SU-DHL-6 (cell line): ENCODE results near the gene TUBGCP4.
"Not testable (repeated sequence)": the region's sequence is repeated elsewhere in the genome, so short reads cannot be mapped to it uniquely, and the experiment has no call there.

Source experiments
- H2AFZ ChIP-seq: fragments of 200-600 bp; sonication (generic); 2 replicates; pipeline ENCODE4 v1.6.1; 2014; ENCODE audit warnings: low read depth, mild to moderate bottlenecking, moderate library complexity, mixed read lengths, antibody characterized with exemption, low read length; ENCODE audit not compliant: severe bottlenecking
- H3F3A ChIP-seq: fragments of 200-600 bp; shearing (Covaris generic); 2 replicates; pipeline ENCODE4 v1.6.0; 2016; ENCODE audit warnings: antibody characterized with exemption, mild to moderate bottlenecking; ENCODE audit not compliant: insufficient read depth
- H3K27ac ChIP-seq: fragments of 200-600 bp; sonication (generic); 2 replicates; pipeline ENCODE4 v1.5.1; 2016; ENCODE audit warnings: low read depth, mild to moderate bottlenecking, low read length, moderate library complexity, mixed read lengths
- H3K27me3 ChIP-seq: fragments of 200-600 bp; sonication (generic), shearing (Covaris generic); 2 replicates; pipeline ENCODE4 v1.6.0; 2014; ENCODE audit warnings: mild to moderate bottlenecking, low read length
- H3K36me3 ChIP-seq: fragments of 200-600 bp; sonication (generic); 2 replicates; pipeline ENCODE4 v1.6.1; 2014; ENCODE audit warnings: mild to moderate bottlenecking, low read length, mixed read lengths
- H3K4me2 ChIP-seq: fragments of 300-600, 200-600 bp; shearing (Covaris generic), sonication (generic); 2 replicates; pipeline ENCODE4 v1.6.0; 2014; ENCODE audit warnings: low read length, low read depth, mild to moderate bottlenecking; ENCODE audit not compliant: poor library complexity, severe bottlenecking
- H3K4me3 ChIP-seq: fragments of 200-600 bp; sonication (generic); 2 replicates; pipeline ENCODE4 v1.5.1; 2014; ENCODE audit warnings: antibody characterized with exemption, low read length, mild to moderate bottlenecking, mixed read lengths; ENCODE audit not compliant: insufficient read depth, poor library complexity, severe bottlenecking
- H3K79me2 ChIP-seq: fragments of 200-600 bp; sonication (generic); 2 replicates; pipeline ENCODE4 v1.6.1; 2014; ENCODE audit warnings: mild to moderate bottlenecking, low read length, moderate library complexity; ENCODE audit not compliant: insufficient read depth
- H3K9ac ChIP-seq: fragments of 200-600 bp; sonication (generic); 2 replicates; pipeline ENCODE4 v1.7.0; 2014; ENCODE audit warnings: mild to moderate bottlenecking, low read length
- H3K9me2 ChIP-seq: fragments of 200-600 bp; sonication (generic); replicated peaks from 2 replicates; pipeline ENCODE4 v1.6.1; 2014; ENCODE audit warnings: low read length; ENCODE audit not compliant: insufficient read depth
- H3K9me3 ChIP-seq: fragments of 200-600 bp; sonication (generic); 2 replicates; pipeline ENCODE4 v1.6.1; 2014; ENCODE audit warnings: low read length, mixed read lengths; ENCODE audit not compliant: insufficient read depth
- H4K20me1 ChIP-seq: fragments of 200-600 bp; sonication (generic); 2 replicates; pipeline ENCODE4 v1.6.1; 2014; ENCODE audit warnings: low read depth, mild to moderate bottlenecking, antibody characterized with exemption, low read length, moderate library complexity, mixed read lengths
- EZH2phosphoT487 ChIP-seq: fragments of 200-600 bp; sonication (generic), shearing (Covaris generic); conservative IDR thresholded peaks from 2 replicates; pipeline ENCODE4 v1.6.1; 2018; ENCODE audit warnings: mild to moderate bottlenecking, antibody characterized with exemption, low read length, moderate library complexity, mixed read lengths
- TF ChIP-seq, protein P1 (sequence below): fragments of 200-600 bp; sonication (generic); IDR thresholded peaks from one replicate; pipeline ENCODE4 v1.5.1; 2017; ENCODE audit warnings: antibody characterized with exemption, mild to moderate bottlenecking, low read length, moderate library complexity; ENCODE audit not compliant: insufficient read depth, poor library complexity, severe bottlenecking

Gene TUBGCP4

DNA sequence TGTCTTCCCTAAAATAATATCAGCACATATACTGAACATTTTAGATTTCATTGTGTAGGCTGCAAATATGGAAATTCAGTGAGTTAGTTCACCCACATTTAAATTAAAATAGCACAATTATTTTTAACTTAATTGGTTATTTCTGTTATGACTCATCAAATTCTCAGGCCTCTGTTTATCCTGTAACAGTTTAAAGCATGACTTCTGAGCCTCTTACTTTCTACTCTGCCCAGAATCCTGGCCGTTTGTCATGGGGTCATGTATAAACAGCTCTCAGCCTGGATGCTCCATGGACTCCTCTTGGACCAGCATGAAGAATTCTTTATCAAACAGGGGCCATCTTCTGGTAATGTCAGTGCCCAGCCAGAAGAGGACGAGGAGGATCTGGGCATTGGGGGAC lies 12.2 kb downstream of the TUBGCP4 start:
- Histone ChIP-seq H3K9me3 (no peaks in the 10 kb centered on the region), H2AFZ (no peak overlapping the region), H3K4me2 (no peak overlapping the region), H4K20me1 (no peaks in the 10 kb centered on the region), H3K27me3 (no peaks in the 10 kb centered on the region), H3K36me3 (peaks cover 51% of the 10 kb centered on the region), H3K79me2 (peaks cover 8% of the 10 kb centered on the region; the same call in 1 of the 2 replicates), H3K9me2 (no peaks in the 10 kb centered on the region), H3K4me3 (no peak overlapping the region), H3F3A (0 out of 2 replicates have a peak, but pooled peaks cover under 1% of the 10 kb centered on the region), H3K27ac (no peak overlapping the region), H3K9ac (no peak overlapping the region)
- TF ChIP-seq, protein P1, sequence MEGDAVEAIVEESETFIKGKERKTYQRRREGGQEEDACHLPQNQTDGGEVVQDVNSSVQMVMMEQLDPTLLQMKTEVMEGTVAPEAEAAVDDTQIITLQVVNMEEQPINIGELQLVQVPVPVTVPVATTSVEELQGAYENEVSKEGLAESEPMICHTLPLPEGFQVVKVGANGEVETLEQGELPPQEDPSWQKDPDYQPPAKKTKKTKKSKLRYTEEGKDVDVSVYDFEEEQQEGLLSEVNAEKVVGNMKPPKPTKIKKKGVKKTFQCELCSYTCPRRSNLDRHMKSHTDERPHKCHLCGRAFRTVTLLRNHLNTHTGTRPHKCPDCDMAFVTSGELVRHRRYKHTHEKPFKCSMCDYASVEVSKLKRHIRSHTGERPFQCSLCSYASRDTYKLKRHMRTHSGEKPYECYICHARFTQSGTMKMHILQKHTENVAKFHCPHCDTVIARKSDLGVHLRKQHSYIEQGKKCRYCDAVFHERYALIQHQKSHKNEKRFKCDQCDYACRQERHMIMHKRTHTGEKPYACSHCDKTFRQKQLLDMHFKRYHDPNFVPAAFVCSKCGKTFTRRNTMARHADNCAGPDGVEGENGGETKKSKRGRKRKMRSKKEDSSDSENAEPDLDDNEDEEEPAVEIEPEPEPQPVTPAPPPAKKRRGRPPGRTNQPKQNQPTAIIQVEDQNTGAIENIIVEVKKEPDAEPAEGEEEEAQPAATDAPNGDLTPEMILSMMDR: no peak
- no peak for TF ChIP-seq EZH2phosphoT487

DNA sequence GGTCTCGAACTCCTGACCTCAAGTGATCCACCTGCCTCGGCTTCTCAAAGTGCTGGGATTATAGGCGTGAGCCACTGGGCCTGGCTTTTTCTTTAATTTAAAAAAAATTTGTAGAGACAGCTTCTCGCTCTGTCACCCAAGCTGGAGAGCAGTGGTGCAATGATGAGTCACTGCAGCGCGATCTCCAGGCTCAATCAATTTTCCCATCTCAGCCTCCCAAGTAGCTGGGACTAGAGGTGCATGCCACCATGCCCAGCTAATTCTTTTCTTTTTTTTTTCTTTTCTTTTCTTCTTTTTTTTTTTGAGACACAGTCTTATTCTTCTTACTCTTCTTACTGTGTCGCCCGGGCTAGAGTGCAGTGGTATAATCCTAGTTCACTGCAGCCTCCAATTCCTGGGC lies 19.8 kb downstream of the TUBGCP4 start:
- H2AFZ ChIP-seq: no peak overlapping the region
- no peaks in the 10 kb centered on the region for H3K79me2 ChIP-seq
- no peaks in the 10 kb centered on the region for H3K9me2 ChIP-seq
- no peak overlapping the region for H3K27ac ChIP-seq
- no peaks in the 10 kb centered on the region for H4K20me1 ChIP-seq
- TF ChIP-seq EZH2phosphoT487: no peak
- TF ChIP-seq, protein P1: no peak
- H3K9me3 ChIP-seq: no peaks in the 10 kb centered on the region
- no peak overlapping the region for H3K4me3 ChIP-seq
- peaks cover 36% of the 10 kb centered on the region for H3K36me3 ChIP-seq
- no peak overlapping the region for H3K4me2 ChIP-seq
- H3K27me3 ChIP-seq: no peaks in the 10 kb centered on the region
- H3K9ac ChIP-seq: no peak overlapping the region
- H3F3A ChIP-seq: peaks cover 10% of the 10 kb centered on the region; the same call in 1 of the 2 replicates

DNA sequence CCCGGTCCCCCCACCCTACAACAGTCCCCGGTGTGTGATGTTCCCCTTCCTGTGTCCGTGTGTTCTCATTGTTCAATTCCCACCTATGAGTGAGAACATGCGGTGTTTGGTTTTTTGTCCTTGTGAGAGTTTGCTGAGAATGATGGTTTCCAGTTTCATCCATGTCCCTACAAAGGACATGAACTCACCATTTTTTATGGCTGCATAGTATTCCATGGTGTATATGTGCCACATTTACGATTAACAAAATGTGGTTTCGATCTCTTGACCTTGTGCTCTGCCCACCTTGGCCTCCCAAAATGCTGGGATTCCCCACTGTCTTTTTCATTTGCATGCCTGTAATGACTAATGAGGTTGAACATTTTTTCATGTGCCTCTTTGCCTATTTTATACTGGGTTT lies 22.7 kb downstream of the TUBGCP4 start:
- H3K9ac ChIP-seq, H2AFZ ChIP-seq: not testable (repeated sequence)
- H3K36me3 ChIP-seq: peaks cover 30% of the 10 kb centered on the region; the same call in 1 of the 2 replicates

DNA sequence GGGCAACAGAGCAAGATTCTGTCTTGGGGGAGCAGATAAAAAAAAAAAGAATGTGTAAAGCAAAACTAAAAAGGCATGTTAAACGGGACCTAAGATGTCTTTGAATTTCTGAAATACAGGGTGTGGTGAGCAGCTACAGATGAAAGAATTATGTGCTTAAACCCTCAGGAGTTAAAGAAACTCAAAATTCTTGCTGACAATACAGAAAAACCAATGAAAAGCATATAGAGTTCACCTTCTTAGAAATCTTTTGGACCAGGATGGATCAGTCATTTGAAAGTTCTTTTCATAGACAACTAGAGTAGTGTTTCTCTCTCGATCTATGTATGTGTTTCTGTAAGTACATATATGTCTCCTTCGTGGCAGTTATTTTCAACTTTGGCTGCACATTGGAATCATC lies 31.4 kb downstream of the TUBGCP4 start:
- Histone ChIP-seq H3K9ac (no peak overlapping the region), H3K36me3 (peaks cover 43% of the 10 kb centered on the region), H3K9me2 (no peaks in the 10 kb centered on the region), H3K27me3 (no peaks in the 10 kb centered on the region), H3F3A (no peaks in the 10 kb centered on the region), H2AFZ (no peak overlapping the region), H3K27ac (no peak overlapping the region), H3K4me3 (no peak overlapping the region), H4K20me1 (no peaks in the 10 kb centered on the region), H3K9me3 (no peaks in the 10 kb centered on the region), H3K79me2 (no peaks in the 10 kb centered on the region), H3K4me2 (no peak overlapping the region)
- TF ChIP-seq, protein P1: no peak
- TF ChIP-seq EZH2phosphoT487: no peak

More for the DNA sequence above, 22.7 kb downstream of the TUBGCP4 start:
- H4K20me1 ChIP-seq, H3K4me2 ChIP-seq, H3K4me3 ChIP-seq, H3K27ac ChIP-seq, H3K79me2 ChIP-seq, H3K9me2 ChIP-seq, H3F3A ChIP-seq, H3K27me3 ChIP-seq, H3K9me3 ChIP-seq: not testable (repeated sequence)
